HCT116 (cell line): ENCODE data around the gene RGL3. TPM values are rescaled to one million over a fixed set of nuclear protein-coding genes. Genes with fewer than 3 reads are reported as not detected.

Experiments used
- ATAC-seq: fragments of 200-7000 bp; cut with Tn5 transposase; 2 replicates; pipeline ENCODE4 v1.9.1; 2020; ENCODE audit warnings: mild to moderate bottlenecking, moderate library complexity
- BruUV-seq: library from RNA; stranded (reverse); fragments of 400-500 nt; replicated peaks from 2 replicates; lab custom pipeline; 2021; lab: Mats Ljungman, UMichigan
- CTCF ChIA-PET: fragments of 300-600 bp; sonication (Branson Sonifier 250); formaldehyde crosslinking; loops from one replicate; lab custom pipeline; 2021; ENCODE audit warnings: antibody characterized with exemption; lab: Charles Lee
- POLR2A ChIA-PET: fragments of 300-600, 350-600 bp; sonication (Branson Sonifier 250); formaldehyde crosslinking; loops from one replicate; lab custom pipeline; 2021; ENCODE audit warnings: antibody characterized with exemption; lab: Charles Lee
- RAD21 ChIA-PET, 2 experiments: fragments of 300-600 bp; sonication (Branson Sonifier 250); formaldehyde crosslinking; loops; one replicate each; lab custom pipeline; 2023; ENCODE audit warnings: low total read pairs in 2 of 2; ENCODE audit not compliant: uncharacterized antibody in 2 of 2, unreplicated experiment in 2 of 2, low non-redundant PET in 1 of 2; lab: Charles Lee
- DNase-seq: peaks from one replicate; pipeline ENCODE4 v3.0.0-alpha.2; 2010; ENCODE audit warnings: low read depth, low spot score
- H2AFZ ChIP-seq: fragments of 200-600 bp; shearing (Covaris generic), sonication (generic); 2 replicates; pipeline ENCODE4 v1.6.1; 2017; ENCODE audit warnings: low read depth, mixed run types, mixed read lengths, antibody characterized with exemption, low read length; ENCODE audit not compliant: poor library complexity, severe bottlenecking
- H3K27ac ChIP-seq: 2 replicates; pipeline ENCODE4 v1.5.1; 2012; ENCODE audit warnings: low read depth, low read length
- H3K27me3 ChIP-seq: fragments of 200-600 bp; sonication (generic); 2 replicates; pipeline ENCODE4 v1.6.1; 2016; ENCODE audit warnings: mixed run types, low read length, mixed read lengths; ENCODE audit not compliant: insufficient read depth
- H3K36me3 ChIP-seq, 2 experiments: fragments of 200-500 bp in 1 of 2; fragments of 200-600 bp in 1 of 2; sonication (Bioruptor generic) in 1 of 2; sonication (generic) in 1 of 2; 2 replicates each; pipeline versions ENCODE4 v1.5.1 to v1.6.1; 2014 to 2016; ENCODE audit warnings: low read length in 2 of 2, inconsistent platforms in 1 of 2, mixed read lengths in 1 of 2, mixed run types in 1 of 2; ENCODE audit not compliant: insufficient read depth in 2 of 2, control insufficient read depth in 1 of 2
- H3K4me1 ChIP-seq, 2 experiments: fragments of 200-600 bp in 1 of 2; sonication (generic) in 1 of 2; 2 replicates each; pipeline versions ENCODE4 v1.5.1 to v1.6.1; 2012 to 2017; ENCODE audit warnings: low read length in 2 of 2, inconsistent platforms in 1 of 2, mild to moderate bottlenecking in 1 of 2, mixed read lengths in 1 of 2, mixed run types in 1 of 2, moderate library complexity in 1 of 2; ENCODE audit not compliant: insufficient read depth in 2 of 2, control insufficient read depth in 1 of 2
- H3K4me2 ChIP-seq: fragments of 200-600 bp; sonication (generic); 2 replicates; pipeline ENCODE4 v1.6.1; 2017; ENCODE audit warnings: mixed run types, low read length, mixed read lengths
- H3K4me3 ChIP-seq, 2 experiments: fragments of 200-600 bp in 1 of 2; sonication (generic) in 1 of 2; replicated peaks in 1 of 2; 2 replicates each; pipeline ENCODE4 v1.5.1; 2011 to 2016; ENCODE audit warnings: low read length in 2 of 2, control low read depth in 1 of 2, low read depth in 1 of 2, mild to moderate bottlenecking in 1 of 2, mixed read lengths in 1 of 2, mixed run types in 1 of 2
- H3K79me2 ChIP-seq: fragments of 200-600 bp; sonication (generic); 2 replicates; pipeline ENCODE4 v1.6.1; 2017; ENCODE audit warnings: mild to moderate bottlenecking, mixed run types, low read length, moderate library complexity, mixed read lengths; ENCODE audit not compliant: insufficient read depth
- H3K9ac ChIP-seq: fragments of 200-600 bp; sonication (generic); 2 replicates; pipeline ENCODE4 v1.6.1; 2016; ENCODE audit warnings: low read length, mixed read lengths
- H3K9me2 ChIP-seq: fragments of 200-600 bp; sonication (generic), shearing (Covaris generic); 2 replicates; pipeline ENCODE4 v1.6.1; 2017; ENCODE audit warnings: mixed run types, mild to moderate bottlenecking, moderate library complexity; ENCODE audit not compliant: insufficient read depth
- H3K9me3 ChIP-seq, 2 experiments: fragments of 200-500 bp in 1 of 2; fragments of 200-600 bp in 1 of 2; sonication (Bioruptor generic) in 1 of 2; sonication (generic) in 1 of 2; 2 replicates each; pipeline ENCODE4 v1.6.1; 2014 to 2017; ENCODE audit warnings: low read length in 2 of 2, mixed read lengths in 2 of 2, inconsistent platforms in 1 of 2, low read depth in 1 of 2, mild to moderate bottlenecking in 1 of 2, mixed run types in 1 of 2, moderate library complexity in 1 of 2; ENCODE audit not compliant: control insufficient read depth in 1 of 2, insufficient read depth in 1 of 2
- H4K20me1 ChIP-seq: fragments of 200-600 bp; sonication (generic), shearing (Covaris generic); 2 replicates; pipeline ENCODE4 v1.6.1; 2017; ENCODE audit warnings: mixed run types, mild to moderate bottlenecking, moderate library complexity; ENCODE audit not compliant: insufficient read depth
- CBX3 ChIP-seq: IDR thresholded peaks from 2 replicates; pipeline ENCODE4 v1.6.1; 2012; ENCODE audit warnings: low read depth
- CEBPB ChIP-seq: IDR thresholded peaks from 2 replicates; pipeline ENCODE4 v1.6.1; 2012; ENCODE audit warnings: low read depth
- JUND ChIP-seq: IDR thresholded peaks from 2 replicates; pipeline ENCODE4 v1.6.1; 2012
- SRF ChIP-seq: IDR thresholded peaks from 2 replicates; pipeline ENCODE4 v1.6.1; 2012; ENCODE audit warnings: low read depth
- ZNF274 ChIP-seq: fragments of 200-500 bp; sonication (Bioruptor generic); IDR thresholded peaks from 2 replicates; pipeline ENCODE4 v1.6.1; 2014; ENCODE audit warnings: mild to moderate bottlenecking, low read depth, low read length, inconsistent platforms
- intact Hi-C: fragments of 100-400 bp; cut with micrococcal nuclease; formaldehyde crosslinking; loops from 2 replicates; pipeline ENCODE4 v1.10.0; 2022
- total RNA-seq: library from RNA; stranded (reverse); gene quantifications from one replicate; pipeline ENCODE4 v1.2.1, GENCODE V29; 2021; ENCODE audit not compliant: unreplicated experiment
- TF ChIP-seq, protein P1 (sequence below): IDR thresholded peaks from 2 replicates; pipeline ENCODE4 v1.6.1; 2012
- TF ChIP-seq, protein P2 (sequence below): IDR thresholded peaks from 2 replicates; pipeline ENCODE4 v1.6.1; 2012; ENCODE audit warnings: low read depth

Gene RGL3
- total RNA-seq, 1 experiment from 2014 or later: 99.2 TPM

DNA sequence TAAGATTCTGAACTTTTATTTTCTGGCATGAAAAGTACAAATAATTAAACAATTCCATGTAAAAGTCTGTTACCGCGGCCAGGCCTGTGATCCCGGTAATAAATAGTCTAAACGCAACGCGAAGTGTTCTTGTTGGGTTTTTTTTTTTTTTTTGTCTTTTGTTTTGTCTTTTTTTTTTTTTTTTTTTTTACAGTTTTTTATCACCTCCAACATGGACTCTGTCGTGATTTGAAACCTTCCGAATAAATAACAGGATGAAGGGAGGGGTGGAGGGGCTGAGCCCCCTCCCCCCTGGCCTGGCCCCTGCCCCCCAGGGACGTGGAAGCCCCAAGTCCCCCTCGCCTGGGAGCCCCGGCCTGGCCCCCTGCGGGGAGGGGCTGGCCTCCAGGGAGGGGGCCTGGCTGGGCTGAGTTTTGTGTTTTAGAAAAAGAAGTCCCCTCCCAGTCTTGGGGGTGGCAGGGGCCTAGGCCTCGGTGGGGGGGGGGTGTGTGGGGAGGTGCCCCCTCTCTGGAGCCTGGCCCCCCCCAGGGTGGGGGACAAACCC lies 32.3 kb upstream of the RGL3 start:
- ATAC-seq (no peak), DNase-seq (no peak)
- Histone ChIP-seq H3K4me1 (no peaks in the 10 kb centered on the region), H4K20me1 (no peaks in the 10 kb centered on the region), H3K9ac (no peak overlapping the region), H3K36me3 (peaks cover 7 to 21% of the 10 kb centered on the region in 2 experiments; a peak in 2 of 4 replicates), H3K4me2 (no peak overlapping the region), H3K9me3 (no peaks in the 10 kb centered on the region)
- CTCF ChIA-PET: interaction anchor here (1.1 to 1.7 kb wide), 2 partner anchors 70 to 158 kb away, joined by 4 to 7 read pairs; no protein-coding TSS in a partner anchor
- intact Hi-C loops: no loop called here
- RAD21 ChIA-PET: no interaction called here
- TF ChIP-seq, protein P1, sequence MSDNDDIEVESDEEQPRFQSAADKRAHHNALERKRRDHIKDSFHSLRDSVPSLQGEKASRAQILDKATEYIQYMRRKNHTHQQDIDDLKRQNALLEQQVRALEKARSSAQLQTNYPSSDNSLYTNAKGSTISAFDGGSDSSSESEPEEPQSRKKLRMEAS: no peak
- no peak for TF ChIP-seq CBX3
- no peak for TF ChIP-seq JUND
- TF ChIP-seq SRF: no peak
- no peak for TF ChIP-seq ZNF274
- TF ChIP-seq, protein P2, sequence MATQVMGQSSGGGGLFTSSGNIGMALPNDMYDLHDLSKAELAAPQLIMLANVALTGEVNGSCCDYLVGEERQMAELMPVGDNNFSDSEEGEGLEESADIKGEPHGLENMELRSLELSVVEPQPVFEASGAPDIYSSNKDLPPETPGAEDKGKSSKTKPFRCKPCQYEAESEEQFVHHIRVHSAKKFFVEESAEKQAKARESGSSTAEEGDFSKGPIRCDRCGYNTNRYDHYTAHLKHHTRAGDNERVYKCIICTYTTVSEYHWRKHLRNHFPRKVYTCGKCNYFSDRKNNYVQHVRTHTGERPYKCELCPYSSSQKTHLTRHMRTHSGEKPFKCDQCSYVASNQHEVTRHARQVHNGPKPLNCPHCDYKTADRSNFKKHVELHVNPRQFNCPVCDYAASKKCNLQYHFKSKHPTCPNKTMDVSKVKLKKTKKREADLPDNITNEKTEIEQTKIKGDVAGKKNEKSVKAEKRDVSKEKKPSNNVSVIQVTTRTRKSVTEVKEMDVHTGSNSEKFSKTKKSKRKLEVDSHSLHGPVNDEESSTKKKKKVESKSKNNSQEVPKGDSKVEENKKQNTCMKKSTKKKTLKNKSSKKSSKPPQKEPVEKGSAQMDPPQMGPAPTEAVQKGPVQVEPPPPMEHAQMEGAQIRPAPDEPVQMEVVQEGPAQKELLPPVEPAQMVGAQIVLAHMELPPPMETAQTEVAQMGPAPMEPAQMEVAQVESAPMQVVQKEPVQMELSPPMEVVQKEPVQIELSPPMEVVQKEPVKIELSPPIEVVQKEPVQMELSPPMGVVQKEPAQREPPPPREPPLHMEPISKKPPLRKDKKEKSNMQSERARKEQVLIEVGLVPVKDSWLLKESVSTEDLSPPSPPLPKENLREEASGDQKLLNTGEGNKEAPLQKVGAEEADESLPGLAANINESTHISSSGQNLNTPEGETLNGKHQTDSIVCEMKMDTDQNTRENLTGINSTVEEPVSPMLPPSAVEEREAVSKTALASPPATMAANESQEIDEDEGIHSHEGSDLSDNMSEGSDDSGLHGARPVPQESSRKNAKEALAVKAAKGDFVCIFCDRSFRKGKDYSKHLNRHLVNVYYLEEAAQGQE: no peak
- TF ChIP-seq CEBPB: no peak
- TF ChIP-seq, all 23 proteins: peak for 0
- Histone ChIP-seq H3K27ac (no peak overlapping the region), H3K79me2 (no peaks in the 10 kb centered on the region), H3K9me2 (no peaks in the 10 kb centered on the region), H2AFZ (no peak overlapping the region), H3K27me3 (no peaks in the 10 kb centered on the region), H3K4me3 (no peak overlapping the region)
- POLR2A ChIA-PET: no interaction called here
- BruUV-seq: no TSS peak
